ENCODE measurements around the gene GNG2. TPM values are rescaled to one million over a fixed set of nuclear protein-coding genes. Genes with fewer than 3 reads are reported as not detected.

The GNG2 gene
- total and polyA plus RNA-seq, 2 of the 8 experiments (the other 6 are each of a cell fraction or from before 2014, with no cell fraction given), result 8.2 to 17.9 TPM

DNA sequence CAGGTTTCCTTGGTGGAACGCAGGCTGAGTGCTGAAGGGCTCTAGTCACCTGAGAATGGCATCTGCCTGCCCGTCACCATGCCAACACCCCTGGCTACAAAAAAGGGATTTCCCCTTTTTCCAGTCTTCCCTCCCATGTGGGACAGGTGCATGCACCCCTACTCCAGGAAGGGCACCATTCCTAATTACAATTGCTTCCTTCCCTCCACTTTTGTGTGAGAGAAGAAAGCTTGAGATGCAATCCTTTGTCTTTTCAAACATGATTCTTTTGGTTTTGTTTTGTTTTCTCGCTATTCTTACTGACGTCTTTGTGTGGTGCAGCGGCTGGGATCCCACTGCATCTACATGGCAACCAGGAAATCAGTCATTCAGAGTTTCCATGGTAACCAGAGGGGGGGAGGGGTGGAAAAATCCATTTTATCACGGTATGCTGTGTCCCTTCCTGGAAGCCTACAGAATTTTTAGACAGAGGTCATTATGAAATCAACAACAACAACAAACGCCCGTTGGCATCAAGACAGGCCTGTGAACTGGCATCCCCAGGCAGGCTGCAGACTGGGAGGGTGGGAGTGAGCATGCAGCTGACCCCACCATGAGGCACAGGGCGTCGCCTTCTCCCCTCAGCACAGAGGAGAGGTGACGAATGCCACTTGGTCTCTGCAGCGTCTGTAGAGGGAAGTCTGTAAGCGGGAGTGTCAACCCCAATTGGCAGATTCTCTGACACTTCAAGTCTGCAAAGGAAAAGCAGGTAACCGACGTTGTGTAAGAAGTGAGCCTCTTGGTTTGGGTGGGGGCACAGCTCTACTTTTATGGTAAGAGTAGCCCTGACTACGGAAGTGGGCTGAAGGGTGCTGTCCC is 13.6 kb upstream of the GNG2 start:
- H3K9ac ChIP-seq (replicated peaks in 1 of 4; ENCODE audit: extremely low read depth in 1 of 4, low read depth in 3 of 4, low read length in 3 of 4), result peak overlapping the region in 2 of 4 experiments; percentile 70 to 80; a peak in 5 of 7 replicates
- H3K4me2 ChIP-seq (ENCODE audit: insufficient read depth in 1 of 2, low read depth in 2 of 2, low read length in 2 of 2), result peak overlapping the region; percentile 87 to 88
- no peak overlapping the region for H4K8ac ChIP-seq (ENCODE audit: extremely low read depth, insufficient read depth, low read length)
- peak overlapping the region; percentile 81 for H4K91ac ChIP-seq (replicated peaks; ENCODE audit: insufficient read length, low read length)
- no peaks in the 10 kb centered on the region for H3K9me3 ChIP-seq (ENCODE audit: insufficient read depth in 2 of 2, low read depth in 1 of 2, low read length in 1 of 2)
- no peak overlapping the region for H3K14ac ChIP-seq (ENCODE audit: insufficient read length)
- CTCF ChIA-PET (ENCODE audit: partially characterized antibody), result interaction anchor here (0.6 to 1.4 kb wide), 3 partner anchors 9 to 89 kb away, joined by 3 to 4 read pairs (median 3); no protein-coding TSS in a partner anchor
- peak overlapping the region; percentile 89; the same call in 1 of the 2 replicates for H2BK5ac ChIP-seq (ENCODE audit: low read depth, low read length)
- no peak overlapping the region for H4K5ac ChIP-seq (ENCODE audit: insufficient read length, low read depth, low read length)
- peak overlapping the region; percentile 95 for H2BK12ac ChIP-seq (ENCODE audit: low read depth, low read length)
- peak; percentile 88 for FAIRE-seq
- H3K18ac ChIP-seq (ENCODE audit: extremely low read depth, low read length), result peak overlapping the region; percentile 64; the same call in 1 of the 2 replicates
- H3K23me2 ChIP-seq (ENCODE audit: low read depth, low read length), result peaks cover 8% of the 10 kb centered on the region
- no peaks in the 10 kb centered on the region for H3K36me3 ChIP-seq (ENCODE audit: control insufficient read depth in 2 of 4, insufficient read depth in 4 of 4, low read length in 3 of 4)
- no peaks in the 10 kb centered on the region for H3K79me1 ChIP-seq (ENCODE audit: low read depth, low read length)
- H2AK5ac ChIP-seq (ENCODE audit: low read depth, low read length), result no peak overlapping the region
- H4K20me1 ChIP-seq (replicated peaks in 1 of 2; ENCODE audit: control insufficient read depth in 1 of 2, insufficient read depth in 2 of 2, low read length in 2 of 2), result no peaks in the 10 kb centered on the region
- peak overlapping the region; percentile 21 to 59 (median 42); a peak in 7 of 8 replicates for H3K4me3 ChIP-seq (ENCODE audit: extremely low read depth in 1 of 4, insufficient read depth in 2 of 4, low read depth in 3 of 4, low read length in 4 of 4)
- H3K56ac ChIP-seq (replicated peaks; ENCODE audit: insufficient read length, low read depth, low read length), result peak overlapping the region; percentile 3
- no peak overlapping the region for H3K23ac ChIP-seq (ENCODE audit: insufficient read length)
- H2BK15ac ChIP-seq (ENCODE audit: low read length), result peak overlapping the region; percentile 4; the same call in 1 of the 2 replicates
- peak overlapping the region; percentile 40 for H3K4ac ChIP-seq (replicated peaks; ENCODE audit: insufficient read length, low read depth, low read length)
- H2AFZ ChIP-seq (ENCODE audit: low read length), result peak overlapping the region; percentile 96
- H3K27me3 ChIP-seq (replicated peaks in 1 of 4; ENCODE audit: control insufficient read depth in 3 of 4, extremely low read depth in 1 of 4, insufficient read depth in 3 of 4, low read length in 3 of 4), result no peaks in the 10 kb centered on the region
- H3K4me1 ChIP-seq (replicated peaks in 1 of 4; ENCODE audit: control insufficient read depth in 3 of 4, insufficient read depth in 4 of 4, low read length in 3 of 4), result peaks cover 5 to 14% (median 10%) of the 10 kb centered on the region in 4 experiments
- H3K27ac ChIP-seq (ENCODE audit: low read depth, low read length), result peak overlapping the region; percentile 89
- no peaks in the 10 kb centered on the region for H3K79me2 ChIP-seq (ENCODE audit: control insufficient read depth in 1 of 2, insufficient read depth in 2 of 2, low read length in 2 of 2)
- POLR2A ChIA-PET (ENCODE audit: partially characterized antibody), result interaction anchor here (0.6 to 1.5 kb wide), 5 partner anchors 9 to 19 kb away, joined by 3 to 8 read pairs (median 3); partner anchors contain the start of gene GNG2
- peak; percentile 46 to 82 for DNase-seq (ENCODE audit: low read depth in 1 of 2, low spot score in 2 of 2)
- H2BK20ac ChIP-seq (ENCODE audit: low read length), result peak overlapping the region; percentile 38; the same call in 1 of the 2 replicates
- H2BK120ac ChIP-seq (replicated peaks; ENCODE audit: low read depth, low read length), result peak overlapping the region; percentile 67
- whole genome bisulfite sequencing, 2 experiments (ENCODE audit: extremely low coverage in 1 of 2, insufficient coverage in 1 of 2, insufficient read length in 1 of 2, insufficient replicate concordance in 2 of 2, low coverage in 1 of 2, low lambda C conversion rate in 2 of 2, missing lambda C conversion rate in 1 of 2), result 20% methylated on average over 16 of the region's 16 CpGs; no CpG with 5 or more reads in 1 of the 2 experiments
- TF ChIP-seq NANOG (IDR thresholded peaks at IDR 0.05; ENCODE audit: insufficient read depth, low read depth, low read length, poor library complexity, severe bottlenecking), result no peak
- TF ChIP-seq CTBP2 (IDR thresholded peaks at IDR 0.05; ENCODE audit: borderline replicate concordance, insufficient read depth, insufficient read length, low read length), result no peak
- TF ChIP-seq CBX5 (IDR thresholded peaks at IDR 0.05; ENCODE audit: low read depth, low read length), result no peak
- TF ChIP-seq POU5F1 (IDR thresholded peaks at IDR 0.05; ENCODE audit: low read depth, low read length), result no peak
- peak; percentile 55; the same call in 1 of the 2 replicates for TF ChIP-seq CHD2 (IDR thresholded peaks at IDR 0.05; ENCODE audit: low read length)
- TF ChIP-seq KDM1A (IDR thresholded peaks at IDR 0.05; ENCODE audit: borderline replicate concordance, low read length), result no peak; the same call in 1 of the 2 replicates
- TF ChIP-seq FOSL1 (IDR thresholded peaks at IDR 0.05; ENCODE audit: insufficient read depth, low read depth, low read length), result no peak
- no peak for TF ChIP-seq SUZ12 (IDR thresholded peaks at IDR 0.05; ENCODE audit: low read length)
- TF ChIP-seq, protein P1, sequence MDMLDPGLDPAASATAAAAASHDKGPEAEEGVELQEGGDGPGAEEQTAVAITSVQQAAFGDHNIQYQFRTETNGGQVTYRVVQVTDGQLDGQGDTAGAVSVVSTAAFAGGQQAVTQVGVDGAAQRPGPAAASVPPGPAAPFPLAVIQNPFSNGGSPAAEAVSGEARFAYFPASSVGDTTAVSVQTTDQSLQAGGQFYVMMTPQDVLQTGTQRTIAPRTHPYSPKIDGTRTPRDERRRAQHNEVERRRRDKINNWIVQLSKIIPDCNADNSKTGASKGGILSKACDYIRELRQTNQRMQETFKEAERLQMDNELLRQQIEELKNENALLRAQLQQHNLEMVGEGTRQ (IDR thresholded peaks at IDR 0.05; ENCODE audit: low read length), result no peak
